ENCODE results near the gene KRTAP10-8. TPM values are rescaled to one million over a fixed set of nuclear protein-coding genes. Genes with fewer than 3 reads are reported as not detected.
"Not testable (repeated sequence)": the region's sequence is repeated elsewhere in the genome, so short reads cannot be mapped to it uniquely, and the experiment has no call there.

Gene KRTAP10-8
- total RNA-seq, 2 experiments from 2014 or later = not detected

GRCh38 chr21:44596068-44596725 lies 15.7 kb upstream of the KRTAP10-8 start:
- Mint-ChIP-seq H3K27ac (no peak overlapping the region), H3K4me1 (no peaks in the 10 kb centered on the region), H3K27me3 (peaks cover 13% of the 10 kb centered on the region), H3K9me3 (no peaks in the 10 kb centered on the region), H3K36me3 (ENCODE audit: low read depth) (no peaks in the 10 kb centered on the region), H3K4me3 (no peak overlapping the region)
- no peak for DNase-seq
- CTCF ChIA-PET = interaction anchor here (0.6 to 2.4 kb wide), 3 partner anchors 22 to 197 kb away, joined by 3 to 5 read pairs (median 3); no protein-coding TSS in a partner anchor
- POLR2A ChIA-PET = no interaction called here

GRCh38 chr21:44598061-44598460 lies 13.8 kb upstream of the KRTAP10-8 start:
- ChIA-PET CTCF (no interaction called here), POLR2A (no interaction called here)
- DNase-seq = no peak
- H3K36me3 Mint-ChIP-seq (ENCODE audit: low read depth) = no peaks in the 10 kb centered on the region
- no peaks in the 10 kb centered on the region for H3K9me3 Mint-ChIP-seq
- no peaks in the 10 kb centered on the region for H3K4me1 Mint-ChIP-seq
- peaks cover 13% of the 10 kb centered on the region for H3K27me3 Mint-ChIP-seq
- H3K4me3 Mint-ChIP-seq = no peak overlapping the region
- H3K27ac Mint-ChIP-seq = no peak overlapping the region

- no peak overlapping the region for H3K4me3 Mint-ChIP-seq
These were observed 12.4 kb upstream of the KRTAP10-8 start for GRCh38 chr21:44599264-44600029.

GRCh38 chr21:44600118-44600978 lies 11.5 kb upstream of the KRTAP10-8 start, which contains the start of gene KRTAP10-7:
TSS of gene KRTAP10-7 (plus strand) at chr21:44600597. CDS start at chr21:44600622, 25 bp downstream.
- H3K27ac Mint-ChIP-seq; CTCF ChIA-PET; H3K4me1 Mint-ChIP-seq; H3K36me3 Mint-ChIP-seq (ENCODE audit: low read depth); H3K9me3 Mint-ChIP-seq; POLR2A ChIA-PET; H3K4me3 Mint-ChIP-seq; DNase-seq: not testable (repeated sequence)
- H3K27me3 Mint-ChIP-seq = peaks cover 21% of the 10 kb centered on the region

More at GRCh38 chr21:44599264-44600029, 12.4 kb upstream of the KRTAP10-8 start:
- H3K27ac Mint-ChIP-seq = no peak overlapping the region
- no peaks in the 10 kb centered on the region for H3K4me1 Mint-ChIP-seq
- no peaks in the 10 kb centered on the region for H3K9me3 Mint-ChIP-seq
- DNase-seq = no peak
- POLR2A ChIA-PET = no interaction called here
- H3K27me3 Mint-ChIP-seq = peaks cover 15% of the 10 kb centered on the region
- CTCF ChIA-PET = no interaction called here
- no peaks in the 10 kb centered on the region for H3K36me3 Mint-ChIP-seq (ENCODE audit: low read depth)

GRCh38 chr21:44601091-44601490 lies 10.8 kb upstream of the KRTAP10-8 start:
- H3K27me3 Mint-ChIP-seq = peaks cover 27% of the 10 kb centered on the region
- H3K27ac Mint-ChIP-seq; H3K36me3 Mint-ChIP-seq (ENCODE audit: low read depth); CTCF ChIA-PET; H3K4me1 Mint-ChIP-seq; H3K4me3 Mint-ChIP-seq; DNase-seq; H3K9me3 Mint-ChIP-seq; POLR2A ChIA-PET: not testable (repeated sequence)

- ChIA-PET CTCF (no interaction called here), POLR2A (no interaction called here)
- DNase-seq = no peak
- no peaks in the 10 kb centered on the region for H3K4me1 Mint-ChIP-seq
- H3K4me3 Mint-ChIP-seq = no peak overlapping the region
- H3K27me3 Mint-ChIP-seq = peaks cover 31% of the 10 kb centered on the region
- H3K9me3 Mint-ChIP-seq = peaks cover 4% of the 10 kb centered on the region
- H3K27ac Mint-ChIP-seq = no peak overlapping the region
- no peaks in the 10 kb centered on the region for H3K36me3 Mint-ChIP-seq (ENCODE audit: low read depth)
These were observed 10.1 kb upstream of the KRTAP10-8 start for GRCh38 chr21:44601596-44602462.

- CTCF ChIA-PET = no interaction called here
- POLR2A ChIA-PET = no interaction called here
- no peak overlapping the region for H3K27ac Mint-ChIP-seq
- H3K36me3 Mint-ChIP-seq (ENCODE audit: low read depth) = no peaks in the 10 kb centered on the region
- H3K27me3 Mint-ChIP-seq = peaks cover 31% of the 10 kb centered on the region
- no peak overlapping the region for H3K4me3 Mint-ChIP-seq
- peaks cover 4% of the 10 kb centered on the region for H3K9me3 Mint-ChIP-seq
- no peaks in the 10 kb centered on the region for H3K4me1 Mint-ChIP-seq
- DNase-seq = no peak
These were observed 9.4 kb upstream of the KRTAP10-8 start for GRCh38 chr21:44602463-44602850.

GRCh38 chr21:44603109-44603875 lies 8.6 kb upstream of the KRTAP10-8 start:
- no peak for DNase-seq
- ChIA-PET POLR2A (no interaction called here), CTCF (no interaction called here)
- Mint-ChIP-seq H3K4me1 (no peaks in the 10 kb centered on the region), H3K4me3 (no peak overlapping the region), H3K27ac (no peak overlapping the region), H3K9me3 (peaks cover 4% of the 10 kb centered on the region), H3K27me3 (peaks cover 24% of the 10 kb centered on the region), H3K36me3 (ENCODE audit: low read depth) (no peaks in the 10 kb centered on the region)

- DNase-seq = no peak
- H3K36me3 Mint-ChIP-seq (ENCODE audit: low read depth) = peaks cover 1% of the 10 kb centered on the region
- H3K27me3 Mint-ChIP-seq = peaks cover 22% of the 10 kb centered on the region
- CTCF ChIA-PET = no interaction called here
- H3K27ac Mint-ChIP-seq = no peak overlapping the region
- POLR2A ChIA-PET = no interaction called here
- peaks cover 6% of the 10 kb centered on the region for H3K9me3 Mint-ChIP-seq
- no peak overlapping the region for H3K4me3 Mint-ChIP-seq
- H3K4me1 Mint-ChIP-seq = no peaks in the 10 kb centered on the region
These were observed 8.0 kb upstream of the KRTAP10-8 start for GRCh38 chr21:44603911-44604310.

- peaks cover 29% of the 10 kb centered on the region for H3K27me3 Mint-ChIP-seq
- H3K36me3 Mint-ChIP-seq (ENCODE audit: low read depth) = peaks cover 10% of the 10 kb centered on the region
- CTCF ChIA-PET = no interaction called here
- H3K4me1 Mint-ChIP-seq = no peaks in the 10 kb centered on the region
- H3K9me3 Mint-ChIP-seq = peaks cover 28% of the 10 kb centered on the region
- POLR2A ChIA-PET = no interaction called here
- no peak overlapping the region for H3K4me3 Mint-ChIP-seq
- no peak overlapping the region for H3K27ac Mint-ChIP-seq
- no peak for DNase-seq
These were observed 5.4 kb upstream of the KRTAP10-8 start for GRCh38 chr21:44606495-44606894.

- Mint-ChIP-seq H3K4me3 (no peak overlapping the region), H3K27me3 (peaks cover 29% of the 10 kb centered on the region), H3K9me3 (peaks cover 36% of the 10 kb centered on the region), H3K27ac (no peak overlapping the region), H3K4me1 (no peaks in the 10 kb centered on the region), H3K36me3 (ENCODE audit: low read depth) (peaks cover 10% of the 10 kb centered on the region)
- ChIA-PET CTCF (no interaction called here), POLR2A (interaction anchor here (1.8 kb wide), 1 partner anchor 10 kb away, joined by 4 read pairs; no protein-coding TSS in a partner anchor)
- no peak for DNase-seq
These were observed 2.7 kb upstream of the KRTAP10-8 start for GRCh38 chr21:44609193-44609592.

All from activated CD4-positive, alpha-beta memory T cell treated with anti-CD3 and anti-CD28 coated beads, Interleukin-2, amount 10 ng/mL, durations not matched to agents 7 days and 5 days (primary cell).